ENCODE measurements around the gene LAIR2.
A peak's percentile ranks its signal among the peaks of the same experiment; 100 is the strongest.
"Not testable (repeated sequence)": the region's sequence is repeated elsewhere in the genome, so short reads cannot be mapped to it uniquely, and the experiment has no call there.

LAIR2 gene

GRCh38 chr19:54493967-54494585 is 8.6 kb upstream of the LAIR2 start:
- DNase-seq (ENCODE audit: low spot score): no peak

- not testable (repeated sequence) for DNase-seq (ENCODE audit: low spot score)
Measured at GRCh38 chr19:54495284-54495683, 7.3 kb upstream of the LAIR2 start.

GRCh38 chr19:54497747-54498450 is 4.7 kb upstream of the LAIR2 start:
- not testable (repeated sequence) for DNase-seq (ENCODE audit: low spot score)

- DNase-seq (ENCODE audit: low spot score): not testable (repeated sequence)
Measured at GRCh38 chr19:54498451-54498772, 4.2 kb upstream of the LAIR2 start.

GRCh38 chr19:54505542-54505941 is 2.9 kb downstream of the LAIR2 start:
- DNase-seq (ENCODE audit: low spot score): not testable (repeated sequence)

- DNase-seq (ENCODE audit: low spot score): no peak
Measured at GRCh38 chr19:54506079-54506478, 3.4 kb downstream of the LAIR2 start.

- DNase-seq (ENCODE audit: low spot score): not testable (repeated sequence)
Measured at GRCh38 chr19:54507038-54507717, 4.5 kb downstream of the LAIR2 start.

DNA sequence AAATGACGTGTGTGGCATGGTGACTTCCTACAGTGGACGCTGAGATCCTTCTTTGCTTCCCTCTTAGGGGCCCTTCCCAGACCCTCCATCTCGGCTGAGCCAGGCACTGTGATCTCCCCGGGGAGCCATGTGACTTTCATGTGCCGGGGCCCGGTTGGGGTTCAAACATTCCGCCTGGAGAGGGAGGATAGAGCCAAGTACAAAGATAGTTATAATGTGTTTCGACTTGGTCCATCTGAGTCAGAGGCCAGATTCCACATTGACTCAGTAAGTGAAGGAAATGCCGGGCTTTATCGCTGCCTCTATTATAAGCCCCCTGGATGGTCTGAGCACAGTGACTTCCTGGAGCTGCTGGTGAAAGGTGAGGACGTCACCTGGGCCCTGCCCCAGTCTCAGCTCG is 5.2 kb downstream of the LAIR2 start:
- DNase-seq (ENCODE audit: low spot score): no peak

DNA sequence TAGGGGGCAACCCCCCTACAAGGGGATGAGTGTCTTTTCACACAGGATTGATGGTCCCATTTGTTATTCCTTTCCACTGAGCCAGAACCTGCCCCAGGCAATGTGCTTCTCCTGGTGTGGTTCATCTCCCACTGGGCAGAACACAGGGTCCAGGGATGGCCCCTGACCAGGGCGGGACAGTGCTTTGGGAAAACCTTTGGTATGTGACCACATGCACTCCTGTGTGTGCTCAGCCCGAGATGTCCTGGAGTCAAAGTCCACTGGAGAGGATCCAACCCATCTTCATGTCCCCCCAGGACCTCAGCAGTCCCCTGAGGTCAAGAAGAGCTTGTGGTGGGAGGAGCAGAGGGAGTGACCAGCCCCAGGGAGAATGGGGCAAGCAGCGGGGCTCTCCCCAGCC is 5.9 kb downstream of the LAIR2 start:
- DNase-seq (ENCODE audit: low spot score): not testable (repeated sequence)

DNA sequence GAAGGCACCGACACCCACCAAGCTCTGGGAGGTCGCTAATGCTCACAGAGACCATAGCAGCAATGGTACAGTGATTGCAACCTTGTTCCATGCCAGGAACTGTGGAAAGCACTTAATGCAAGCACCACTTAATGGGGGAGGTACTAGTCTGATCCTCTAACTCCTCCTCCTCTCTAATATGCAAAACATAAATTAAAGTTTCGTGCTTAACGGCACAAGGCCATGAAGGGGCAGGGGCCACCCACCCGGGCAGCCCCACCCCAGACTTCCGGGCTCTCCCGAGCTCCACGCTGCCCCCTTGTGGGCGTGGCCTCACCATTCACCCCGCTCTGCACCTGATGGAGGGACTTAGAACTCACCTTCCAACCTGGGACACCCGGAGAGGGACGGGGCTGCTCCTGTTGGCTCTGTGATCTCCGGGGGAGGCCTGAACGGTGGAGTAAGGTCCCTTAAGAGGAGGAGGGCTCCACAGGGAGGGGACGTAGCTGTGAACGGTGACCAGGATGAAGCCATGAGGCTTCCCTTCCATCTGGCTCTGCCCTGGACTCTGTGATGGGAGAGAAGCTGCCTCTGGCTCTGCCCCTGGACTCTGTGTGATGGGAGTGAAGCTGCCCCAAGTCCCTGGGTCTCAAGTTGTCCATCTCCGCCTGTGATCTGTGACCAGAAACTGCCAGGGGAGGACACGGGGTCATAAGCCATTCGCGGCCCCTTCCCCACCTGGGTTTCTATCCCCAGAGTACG is 6.7 kb downstream of the LAIR2 start:
- DNase-seq (ENCODE audit: low spot score): not testable (repeated sequence)

DNA sequence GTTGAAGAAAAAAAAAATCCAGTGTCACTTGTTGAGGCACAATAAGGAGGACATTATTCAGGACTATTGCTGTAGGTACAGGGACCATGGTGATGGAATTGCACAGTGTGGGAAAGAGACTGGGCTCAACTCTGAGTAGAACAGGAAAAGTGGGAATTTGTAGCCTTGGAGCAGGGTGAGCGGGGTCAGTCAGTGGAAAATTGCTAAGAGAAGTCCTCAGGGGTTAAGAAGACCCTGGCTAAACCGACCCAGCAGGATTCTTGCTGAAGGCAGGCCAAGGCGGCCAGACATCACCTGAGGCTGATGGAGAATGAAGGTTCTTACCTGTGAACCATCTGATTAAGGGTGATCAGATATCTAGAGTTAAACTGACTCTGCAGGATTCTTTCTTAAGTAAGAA is 12.5 kb downstream of the LAIR2 start:
- no peak for DNase-seq (ENCODE audit: low spot score)

DNA sequence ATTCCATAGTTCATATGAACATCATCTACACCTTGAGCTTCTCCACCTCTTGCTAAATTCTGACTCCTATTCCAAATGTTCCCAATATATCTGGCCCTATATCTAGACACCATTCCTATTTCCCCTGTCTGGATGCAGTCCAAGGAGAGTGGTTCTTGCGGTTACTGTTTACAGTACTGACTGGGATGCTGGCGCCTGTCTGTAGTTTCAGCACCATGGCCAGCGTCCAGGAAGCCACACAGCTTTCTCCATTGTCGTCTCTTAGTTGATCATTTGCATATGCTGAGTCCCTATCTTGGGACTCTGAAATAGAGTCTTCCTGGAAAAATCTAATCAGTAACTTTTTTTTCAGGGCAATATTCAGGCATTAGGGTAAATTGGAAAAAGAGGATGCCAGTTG is 14.9 kb downstream of the LAIR2 start:
- DNase-seq (ENCODE audit: low spot score): peak; percentile 61

- DNase-seq (ENCODE audit: low spot score): no peak
Measured at GRCh38 chr19:54518844-54519243, 16.2 kb downstream of the LAIR2 start.

GRCh38 chr19:54521022-54521859 is 18.6 kb downstream of the LAIR2 start:
- no peak for DNase-seq (ENCODE audit: low spot score)

- no peak for DNase-seq (ENCODE audit: low spot score)
Measured at GRCh38 chr19:54521860-54522513, 19.4 kb downstream of the LAIR2 start.

DNA sequence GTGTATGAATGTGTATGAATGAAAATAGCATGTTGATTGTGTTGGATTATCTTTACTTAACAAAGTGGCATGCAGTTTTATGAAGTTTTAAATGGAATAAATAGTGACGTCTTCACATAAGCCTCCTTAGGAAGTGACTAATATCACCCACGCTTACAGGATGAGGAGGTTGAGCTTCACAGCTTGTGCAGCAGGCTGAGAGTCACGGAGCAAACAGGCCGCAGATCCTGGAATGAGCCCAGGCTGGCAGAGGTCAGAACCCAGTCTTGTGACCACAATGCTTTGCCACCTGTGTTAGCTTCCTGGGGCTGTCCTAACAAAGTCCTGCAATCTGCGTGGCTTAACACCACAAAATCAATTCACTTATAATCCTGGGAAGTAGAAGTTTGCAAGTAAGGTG is 20.8 kb downstream of the LAIR2 start:
- DNase-seq (ENCODE audit: low spot score): no peak

- DNase-seq (ENCODE audit: low spot score): no peak
Measured at GRCh38 chr19:54525636-54526035, 23.0 kb downstream of the LAIR2 start.

- DNase-seq (ENCODE audit: low spot score): no peak
Measured at GRCh38 chr19:54526972-54527371, 24.3 kb downstream of the LAIR2 start.

GRCh38 chr19:54530866-54531265 is 28.2 kb downstream of the LAIR2 start:
- no peak for DNase-seq (ENCODE audit: low spot score)

DNA sequence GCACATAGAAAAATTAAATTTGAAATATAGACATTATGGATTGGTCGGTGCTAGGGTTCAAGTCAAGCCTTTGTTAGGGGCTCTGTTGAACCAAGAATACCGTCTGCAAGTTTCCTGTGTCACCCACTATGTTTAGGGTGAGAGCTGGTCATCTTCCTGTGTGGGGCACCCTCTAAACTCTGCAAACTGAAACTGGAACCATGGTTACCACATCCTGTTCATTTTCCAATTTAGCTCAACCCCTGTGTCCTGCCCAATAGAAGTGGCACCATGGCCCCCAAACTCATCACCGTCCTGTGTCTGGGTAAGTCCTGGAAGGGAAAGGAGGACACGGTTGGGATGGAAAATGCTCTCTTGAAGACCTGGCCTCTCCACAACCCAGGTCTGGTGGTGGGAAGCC is 29.9 kb downstream of the LAIR2 start:
- no peak for DNase-seq (ENCODE audit: low spot score)

DNA sequence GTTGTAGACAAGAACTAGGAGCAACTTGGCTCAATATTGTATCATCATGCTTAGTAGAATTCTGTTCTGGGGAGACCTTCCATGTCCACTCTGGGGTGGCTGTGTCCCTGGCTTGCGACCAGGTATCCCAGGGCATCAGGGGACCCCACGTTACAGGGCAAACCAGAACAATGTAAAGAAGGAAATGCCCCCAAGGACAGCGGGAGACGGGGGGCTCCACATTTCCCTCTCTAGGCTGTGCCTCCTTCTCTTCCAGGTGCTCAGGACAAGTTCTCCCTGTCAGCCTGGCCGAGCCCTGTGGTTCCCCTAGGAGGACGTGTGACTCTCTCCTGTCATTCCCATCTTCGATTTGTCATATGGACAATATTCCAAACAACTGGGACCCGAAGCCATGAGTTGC is 30.8 kb downstream of the LAIR2 start:
- no peak for DNase-seq (ENCODE audit: low spot score)

Measured in NAMALWA (cell line).